ENCODE measurements around the gene ZNRF1. TPM values are rescaled to one million over a fixed set of nuclear protein-coding genes. Genes with fewer than 3 reads are reported as not detected.

ZNRF1 gene
- total RNA-seq, 2 experiments from 2014 or later, result 13.0 to 13.2 TPM

DNA sequence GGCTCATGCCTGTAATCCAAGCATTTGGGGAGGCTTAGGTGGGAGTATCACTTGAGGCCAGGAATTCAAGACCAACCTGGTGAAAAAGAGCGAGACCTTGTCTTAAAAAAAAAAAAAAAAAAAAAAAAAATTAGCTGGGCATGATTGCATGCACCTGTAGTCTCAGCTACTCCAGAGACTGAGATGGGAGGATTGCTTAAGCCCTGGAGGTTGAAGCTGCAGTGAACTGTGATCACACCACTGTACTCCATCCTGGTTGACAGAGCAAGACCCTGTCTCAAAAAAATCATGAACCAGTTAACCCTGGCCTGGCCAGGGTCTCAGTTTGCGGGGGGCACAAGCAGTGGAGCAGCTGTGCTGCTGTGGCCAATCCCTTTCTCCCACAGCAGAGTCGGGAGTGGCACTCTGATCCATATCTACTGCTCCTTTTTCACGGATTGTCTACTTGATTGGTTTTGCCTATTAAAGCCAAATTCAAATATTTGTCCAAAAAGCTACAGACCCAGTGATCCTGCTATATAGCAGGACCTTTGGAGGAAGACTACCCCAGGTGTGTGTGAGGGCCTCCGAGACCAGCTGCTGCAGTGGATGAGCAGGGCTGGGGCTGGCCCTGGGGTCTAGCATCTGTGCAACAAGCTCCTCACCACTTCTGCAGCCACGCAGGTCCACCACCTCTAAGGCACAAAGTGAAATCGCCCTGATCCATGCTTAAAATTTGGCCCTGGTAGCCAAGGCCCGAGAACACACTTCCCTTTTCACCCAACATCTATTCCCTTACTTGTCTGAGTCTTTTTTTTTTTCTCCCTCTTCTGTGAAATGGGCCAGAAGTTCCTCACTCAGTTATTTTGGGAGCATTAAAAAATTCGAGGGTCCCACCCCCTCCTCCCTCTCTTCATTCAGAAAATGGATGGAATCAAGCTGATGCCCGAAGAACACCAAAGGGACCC, 69.5 kb downstream of the ZNRF1 start:
- POLR2A ChIA-PET, result interaction anchor here (0.7 kb wide), 1 partner anchor 14 kb away, joined by 4 read pairs; no protein-coding TSS in a partner anchor
- CTCF ChIA-PET, result interaction anchor here (1.2 kb wide), 1 partner anchor 51 kb away, joined by 3 read pairs; no protein-coding TSS in a partner anchor

DNA sequence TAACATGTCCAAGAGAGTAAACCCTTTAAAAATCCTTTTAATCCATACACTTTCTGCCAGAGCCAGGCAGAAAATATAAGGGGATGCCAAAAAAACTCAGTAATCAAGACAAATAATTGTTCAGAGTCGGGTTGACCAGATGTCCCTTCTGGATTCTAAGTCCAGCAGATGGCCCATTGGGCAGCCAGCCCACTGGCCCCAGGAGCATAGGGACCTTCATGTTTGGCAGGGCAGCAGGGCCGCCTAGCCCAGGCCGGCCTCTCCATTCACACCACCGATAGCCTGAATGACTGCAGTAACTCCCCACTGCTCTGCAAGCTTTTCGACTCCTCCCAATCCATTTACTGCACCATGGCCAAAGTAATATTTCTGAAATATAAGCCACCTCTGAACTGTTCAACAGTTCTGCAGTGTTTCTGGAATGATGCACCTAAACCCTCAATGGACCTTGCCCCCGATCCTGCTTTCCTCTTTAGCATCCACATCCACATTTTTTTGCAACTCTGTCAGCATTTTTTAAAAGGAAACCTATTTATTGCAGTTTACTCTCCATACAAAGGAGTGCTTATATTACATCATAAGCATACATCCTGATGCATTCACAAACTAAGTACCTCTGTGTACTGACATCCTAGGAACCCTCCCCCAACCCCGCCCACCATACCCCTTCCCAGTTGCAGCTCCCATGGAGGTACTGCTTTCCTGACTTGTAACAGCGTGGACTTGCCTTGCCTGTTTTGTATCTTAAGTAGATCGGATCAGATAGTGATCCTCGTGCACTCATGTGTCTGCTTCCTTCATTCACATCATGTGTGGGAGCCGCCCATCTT, 71.4 kb downstream of the ZNRF1 start:
- POLR2A ChIA-PET, result no interaction called here
- CTCF ChIA-PET, result no interaction called here

DNA sequence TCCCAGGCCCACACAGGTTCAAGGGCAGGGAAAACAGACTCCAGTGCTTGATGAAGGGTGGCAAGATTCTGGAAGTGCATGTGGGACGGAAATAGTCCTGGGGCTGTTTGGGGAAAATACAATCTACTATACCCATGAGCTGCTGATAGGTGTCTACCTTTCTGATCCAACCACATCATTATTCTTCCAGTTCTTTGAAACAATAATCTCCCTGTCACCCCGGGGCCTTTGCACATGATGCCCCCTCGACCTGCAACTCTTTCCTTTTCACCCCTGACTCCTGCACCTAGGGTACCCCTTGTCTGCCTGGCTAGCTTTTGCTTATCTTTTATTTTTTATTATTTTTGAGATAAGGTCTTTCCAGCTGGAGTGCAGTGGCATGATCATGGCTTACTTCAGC, 72.8 kb downstream of the ZNRF1 start:
- ChIA-PET POLR2A (no interaction called here), CTCF (no interaction called here)

DNA sequence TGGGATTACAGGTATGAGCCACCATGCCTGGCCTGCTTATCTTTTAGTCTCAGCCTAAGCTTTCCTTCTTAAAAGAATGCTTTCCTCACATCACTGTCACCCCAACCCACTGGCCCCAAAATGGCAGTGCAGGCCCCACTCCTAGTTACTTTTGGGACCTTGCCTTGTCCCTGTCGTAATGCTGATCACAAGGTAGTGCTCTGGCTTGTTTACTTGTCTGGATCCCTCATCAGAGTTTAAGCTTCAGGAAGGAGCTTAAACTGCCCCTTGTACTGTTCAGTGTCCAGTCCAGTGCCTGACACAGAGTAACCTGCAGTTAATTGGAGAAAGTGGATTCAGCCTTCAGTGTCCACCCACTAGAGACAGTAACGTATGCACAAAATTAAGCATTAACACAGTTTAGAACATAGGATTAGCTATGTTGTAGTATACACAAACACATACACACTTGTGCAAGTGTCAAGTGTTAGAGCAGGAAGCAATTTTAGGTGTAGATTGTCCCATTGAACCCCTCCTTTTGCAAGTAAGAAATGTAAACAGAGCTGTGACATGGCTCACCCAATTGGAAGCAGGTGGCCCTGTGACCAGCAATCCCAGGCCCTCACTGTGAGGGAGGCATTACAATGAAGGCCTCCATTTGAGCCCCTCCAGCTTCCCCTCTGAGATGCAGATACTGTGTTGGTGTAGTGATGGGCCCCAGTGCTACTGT, 73.6 kb downstream of the ZNRF1 start:
- ChIA-PET CTCF (no interaction called here), POLR2A (no interaction called here)

DNA sequence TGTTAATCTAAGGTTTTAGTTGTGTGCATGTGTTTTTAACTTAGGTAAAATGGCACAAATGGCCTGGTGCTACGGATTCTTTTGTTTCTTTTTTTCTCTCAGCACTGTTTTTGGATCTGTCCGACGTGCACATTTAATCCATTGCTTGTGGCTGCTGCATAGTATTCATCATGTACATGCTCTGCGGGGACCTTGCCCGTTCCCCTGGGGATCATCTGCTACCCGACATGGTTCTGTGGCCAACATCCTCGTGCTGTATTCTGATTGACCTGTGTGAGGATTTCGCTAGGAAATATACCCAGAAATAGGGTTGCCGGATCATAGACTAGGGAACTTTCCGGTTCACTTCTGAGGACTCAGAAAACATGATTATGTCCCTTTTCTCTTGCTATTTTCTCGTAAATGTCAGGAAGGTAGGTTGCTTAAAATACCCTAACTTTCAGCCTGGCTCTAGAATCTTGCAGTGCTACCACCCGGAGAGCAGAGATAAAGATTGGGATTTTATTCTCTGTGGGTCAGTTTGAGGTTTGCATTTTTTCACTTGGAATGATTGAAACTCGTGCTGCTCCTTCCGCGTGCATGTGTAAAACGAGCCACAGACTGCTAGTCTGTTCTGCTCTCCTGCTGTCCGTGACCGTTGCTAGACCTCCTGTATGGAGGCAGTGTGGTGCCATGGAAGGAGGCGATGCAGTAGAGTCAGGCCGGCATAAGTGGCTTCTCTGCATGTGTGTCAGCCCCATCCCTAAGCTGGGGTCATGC, 74.9 kb downstream of the ZNRF1 start:
- POLR2A ChIA-PET, result no interaction called here
- CTCF ChIA-PET, result interaction anchor here (1.5 to 1.8 kb wide), 3 partner anchors 25 to 37 kb away, joined by 4 to 9 read pairs (median 4); no protein-coding TSS in a partner anchor

DNA sequence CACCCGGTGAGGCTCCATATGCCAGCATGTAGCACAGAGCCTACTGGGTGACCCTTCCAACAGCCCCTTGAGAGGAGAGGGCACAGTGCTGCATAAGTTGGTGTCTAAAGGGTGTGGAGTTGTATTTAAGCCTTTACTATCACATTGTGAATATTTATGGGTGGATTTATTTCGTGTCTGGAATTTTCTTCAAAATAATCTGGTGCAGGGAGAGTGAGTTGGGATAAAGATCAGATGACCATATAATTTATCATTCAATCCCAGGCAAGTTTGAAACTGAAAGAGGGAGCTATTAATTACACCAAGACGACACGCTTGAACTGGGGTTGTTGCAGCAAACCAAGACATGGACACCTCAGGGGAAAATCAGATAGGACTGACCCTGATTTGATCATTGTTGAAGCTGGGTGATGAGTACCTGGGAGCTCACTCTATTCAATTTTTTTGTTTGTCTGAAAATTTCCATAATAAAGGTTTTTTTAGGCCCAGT, 75.5 kb downstream of the ZNRF1 start:
- POLR2A ChIA-PET, result interaction anchor here (1.0 kb wide), 1 partner anchor 76 kb away, joined by 6 read pairs; the partner anchor contains the start of gene ZNRF1
- CTCF ChIA-PET, result interaction anchor here (0.5 to 1.8 kb wide), 6 partner anchors 20 to 127 kb away, joined by 3 to 9 read pairs (median 4); no protein-coding TSS in a partner anchor

DNA sequence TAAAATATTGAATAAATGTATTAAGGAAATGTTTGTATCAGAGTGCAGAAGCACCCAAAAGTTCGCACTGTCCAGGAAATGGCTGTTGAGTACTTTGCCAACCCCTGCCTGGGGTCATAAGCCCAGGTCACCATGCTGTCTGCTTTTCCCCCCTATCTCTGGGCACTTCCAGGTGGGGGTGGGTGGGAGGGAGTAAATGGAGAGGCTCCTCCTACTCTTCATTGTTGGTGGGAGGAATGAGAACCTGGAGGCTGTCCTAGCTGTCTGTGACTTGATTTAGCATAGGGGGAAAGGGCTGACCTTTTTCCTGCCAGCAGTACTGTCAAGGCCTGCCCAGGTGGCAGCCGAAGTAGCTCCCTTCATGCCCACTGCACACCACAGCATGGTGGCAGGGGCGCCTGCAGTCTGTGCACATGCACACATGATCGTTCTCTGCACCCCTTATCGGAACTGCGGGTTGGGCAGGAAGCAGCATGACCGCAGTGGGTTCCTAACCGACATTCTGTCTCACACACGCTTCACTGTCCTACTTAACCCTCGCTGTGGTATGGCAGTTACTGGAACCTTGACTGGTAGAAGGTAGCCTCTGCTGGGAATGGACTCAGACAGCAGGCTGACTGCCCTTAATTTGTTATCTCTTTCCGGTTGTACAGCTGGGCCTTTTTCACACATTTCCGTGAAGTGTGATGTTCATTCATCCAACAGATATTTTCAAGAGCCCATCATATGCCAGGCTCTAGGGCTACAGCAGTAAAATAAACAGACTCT, 76.3 kb downstream of the ZNRF1 start:
- POLR2A ChIA-PET, result interaction anchor here (1.0 kb wide), 2 partner anchors 63 to 77 kb away, joined by 4 to 6 read pairs; partner anchors contain the start of gene ZNRF1
- CTCF ChIA-PET, result interaction anchor here (0.5 to 1.8 kb wide), 8 partner anchors 19 to 127 kb away, joined by 3 to 9 read pairs (median 4); partner anchors contain the start of gene ZNRF1

DNA sequence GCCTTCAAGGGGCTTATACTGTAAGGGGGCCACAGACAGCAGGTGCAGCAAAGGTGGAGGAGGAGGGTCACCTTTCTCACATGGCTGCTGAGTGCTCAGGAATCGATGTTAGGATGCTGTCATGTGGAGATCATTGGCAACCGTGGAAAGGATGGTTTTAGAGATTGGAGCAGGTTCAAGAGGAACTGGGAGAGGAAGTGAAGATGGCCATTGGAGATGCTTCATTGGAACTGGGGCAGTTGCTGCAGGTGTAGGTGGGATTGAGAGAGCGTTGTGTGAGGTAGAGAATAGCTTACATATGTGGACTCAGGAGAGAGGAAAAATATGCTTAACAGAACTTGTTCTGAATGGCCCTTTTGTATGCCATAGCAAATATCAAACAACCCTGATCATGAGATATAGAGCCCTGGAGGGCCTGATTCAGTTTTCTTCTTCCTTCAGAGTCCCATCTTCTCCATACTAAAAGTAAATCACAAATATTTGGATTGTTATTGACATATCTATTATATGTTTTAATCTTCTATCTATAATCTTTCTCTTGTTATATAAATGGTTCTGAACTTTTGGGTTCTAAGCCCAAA, 77.0 kb downstream of the ZNRF1 start:
- CTCF ChIA-PET, result interaction anchor here (1.0 to 1.8 kb wide), 6 partner anchors 23 to 88 kb away, joined by 3 to 4 read pairs (median 4); partner anchors contain the start of gene ZNRF1
- POLR2A ChIA-PET, result interaction anchor here (1.0 kb wide), 2 partner anchors 64 to 77 kb away, joined by 4 to 6 read pairs; partner anchors contain the start of gene ZNRF1

DNA sequence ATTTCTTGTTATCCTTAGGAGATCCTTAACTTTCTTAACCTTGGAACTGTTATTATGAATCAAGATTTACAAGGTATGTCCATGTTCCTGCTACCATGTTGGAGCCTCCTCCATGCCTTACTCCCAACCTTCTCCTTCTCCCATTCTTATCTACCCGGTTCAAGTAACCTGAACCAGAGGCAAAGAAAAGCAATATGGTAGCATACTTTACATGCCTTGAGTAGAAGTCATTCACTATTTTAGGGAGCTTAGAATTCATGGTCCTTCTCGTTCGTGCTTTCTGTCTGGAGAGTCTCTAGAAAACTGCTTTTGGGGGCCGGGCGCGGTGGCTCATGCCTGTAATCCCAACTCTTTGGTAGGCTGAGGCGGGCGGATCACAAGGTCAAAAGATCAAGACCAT, 80.1 kb downstream of the ZNRF1 start:
- CTCF ChIA-PET, result interaction anchor here (1.0 kb wide), 1 partner anchor 32 kb away, joined by 4 read pairs; no protein-coding TSS in a partner anchor
- POLR2A ChIA-PET, result no interaction called here

DNA sequence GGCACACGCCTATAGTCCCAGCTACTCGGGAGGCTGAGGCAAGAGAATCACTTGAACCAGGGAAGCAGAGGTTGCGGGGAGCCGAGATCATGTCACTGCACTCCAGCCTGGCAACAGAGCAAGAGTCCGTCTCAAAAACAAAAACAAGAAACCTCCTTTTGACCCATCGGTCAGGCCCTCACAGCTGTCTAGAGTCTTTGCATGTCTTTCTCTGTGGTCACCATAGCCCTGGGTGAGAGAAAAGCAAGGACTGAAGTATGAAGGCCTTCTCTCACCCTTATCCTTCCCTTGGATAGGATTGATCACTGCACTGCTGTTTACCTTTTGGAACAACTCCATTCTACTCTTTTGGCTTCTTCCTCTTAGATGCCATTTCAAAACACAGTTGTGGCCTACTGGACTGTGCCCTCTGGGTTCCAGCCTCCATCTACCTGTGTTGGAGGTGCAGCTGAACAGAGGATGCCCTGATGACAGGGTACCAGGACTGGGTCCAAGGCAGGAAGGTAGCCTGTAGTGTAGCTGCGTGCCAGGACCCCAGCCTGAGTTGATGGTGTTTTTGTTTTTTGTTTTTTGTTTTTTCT, 80.6 kb downstream of the ZNRF1 start:
- CTCF ChIA-PET, result interaction anchor here (0.5 to 1.0 kb wide), 3 partner anchors 31 to 436 kb away, joined by 3 to 5 read pairs (median 4); no protein-coding TSS in a partner anchor
- POLR2A ChIA-PET, result no interaction called here

DNA sequence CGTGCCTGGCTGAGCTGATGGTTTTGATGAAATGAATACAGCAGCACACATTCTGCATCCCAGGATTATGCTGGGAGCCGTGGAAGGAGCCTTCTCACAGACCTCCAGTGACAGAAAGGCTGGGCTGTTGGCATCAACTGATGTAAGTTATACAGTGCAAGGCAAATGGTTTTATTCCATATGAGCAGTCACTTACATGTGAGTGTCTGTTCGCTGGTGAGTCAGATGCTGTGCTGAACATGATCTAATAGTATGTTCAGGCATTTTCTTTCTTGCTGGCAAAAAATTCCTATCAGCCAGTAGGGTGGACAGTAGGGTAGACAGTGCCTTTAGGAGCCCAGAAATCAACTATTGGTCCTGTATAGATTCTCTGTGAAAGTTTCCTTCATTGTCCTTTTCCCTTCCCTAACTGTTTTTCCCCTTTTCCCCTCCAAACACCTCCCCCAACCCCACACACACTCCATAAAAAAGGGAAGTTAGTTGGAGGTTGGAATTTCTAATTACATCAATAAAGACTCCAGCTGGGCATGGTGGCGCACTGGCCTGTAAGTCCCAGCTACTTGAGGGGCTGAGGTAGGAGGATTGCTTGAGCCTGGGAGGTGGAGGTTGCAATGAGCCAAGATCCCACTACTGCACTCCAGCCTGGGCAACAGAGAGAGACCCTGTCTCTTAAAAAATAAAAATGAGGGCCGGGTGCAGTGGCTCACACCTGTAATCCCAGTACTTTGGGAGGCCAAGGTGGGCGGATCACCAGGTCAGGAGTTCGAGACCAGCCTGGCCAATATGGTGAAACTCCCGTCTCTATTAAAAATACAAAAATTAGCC, 81.6 kb downstream of the ZNRF1 start:
- ChIA-PET CTCF (no interaction called here), POLR2A (no interaction called here)

DNA sequence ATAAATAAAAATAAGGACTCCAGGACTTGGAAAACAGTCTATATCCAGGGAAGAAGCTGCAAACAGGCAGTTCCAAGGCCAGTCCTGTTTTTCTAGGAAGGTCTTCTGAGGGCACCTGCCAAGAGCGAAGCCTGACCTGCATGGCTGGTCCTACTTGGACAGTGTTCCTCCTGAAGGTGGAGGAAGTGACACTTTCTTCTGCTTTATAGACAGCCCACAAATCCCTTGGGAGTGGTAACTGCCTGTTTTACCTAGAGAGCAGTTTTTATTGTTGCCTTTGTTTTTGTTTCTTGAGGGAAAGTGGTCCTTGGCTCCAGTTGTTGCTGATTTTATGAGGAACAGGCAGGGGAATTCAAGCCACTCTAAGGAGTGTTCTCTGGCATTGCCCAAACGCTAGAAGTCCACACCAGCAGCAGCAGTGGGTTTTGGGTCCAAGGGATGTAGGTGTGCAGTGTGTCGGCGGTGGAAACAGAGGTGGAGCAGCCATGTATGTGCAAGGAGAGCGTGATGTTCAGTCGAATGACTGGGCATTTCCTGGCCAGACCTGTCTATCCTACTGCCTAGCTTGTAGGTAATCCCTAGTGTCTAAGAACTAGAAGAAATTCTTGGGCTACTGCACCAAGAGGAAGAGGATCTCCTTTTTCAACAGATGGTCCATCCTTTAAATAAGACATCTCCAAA, 82.5 kb downstream of the ZNRF1 start:
- POLR2A ChIA-PET, result no interaction called here
- CTCF ChIA-PET, result no interaction called here

DNA sequence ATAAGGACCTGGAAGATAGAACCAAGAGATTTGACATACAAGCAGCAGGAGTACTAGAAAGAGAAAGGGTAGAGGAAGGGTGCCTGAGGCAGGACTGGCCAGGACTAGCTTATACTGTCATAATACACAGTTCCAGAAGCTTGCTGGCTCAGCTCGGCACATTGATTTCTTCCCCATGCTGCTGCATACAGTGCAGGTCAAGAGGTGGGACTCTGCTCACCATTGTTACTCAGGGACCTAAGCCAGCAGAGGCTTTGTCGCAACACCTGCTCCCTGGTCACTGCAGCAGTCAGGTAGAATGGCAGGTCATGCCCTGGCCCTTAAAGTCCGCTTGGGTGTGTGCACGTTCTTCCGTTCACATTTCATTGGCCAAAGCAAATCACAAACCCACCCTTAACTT, 85.0 kb downstream of the ZNRF1 start:
- ChIA-PET POLR2A (no interaction called here), CTCF (interaction anchor here (0.6 kb wide), 1 partner anchor 59 kb away, joined by 3 read pairs; no protein-coding TSS in a partner anchor)

DNA sequence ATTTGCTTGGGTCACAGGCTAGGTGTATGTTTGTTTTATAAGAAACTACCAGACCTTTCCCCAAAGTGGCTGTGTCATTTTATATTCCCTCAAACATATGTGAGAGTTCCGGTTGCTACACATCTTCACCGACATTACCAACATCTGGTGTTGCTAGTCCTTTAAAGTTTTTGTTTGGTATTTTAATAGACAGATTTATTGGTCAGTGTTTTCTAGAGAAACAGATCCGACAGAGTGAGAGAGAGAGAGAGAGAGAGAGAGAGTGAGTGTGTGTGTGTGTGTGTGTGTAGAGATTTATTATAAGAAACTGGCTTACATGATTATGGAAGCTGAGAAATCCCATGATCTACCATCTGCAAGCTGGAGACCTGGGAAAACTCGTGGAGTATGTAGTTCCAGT, 86.7 kb downstream of the ZNRF1 start:
- POLR2A ChIA-PET, result no interaction called here
- CTCF ChIA-PET, result interaction anchor here (1.2 kb wide), 1 partner anchor 12 kb away, joined by 6 read pairs; no protein-coding TSS in a partner anchor

DNA sequence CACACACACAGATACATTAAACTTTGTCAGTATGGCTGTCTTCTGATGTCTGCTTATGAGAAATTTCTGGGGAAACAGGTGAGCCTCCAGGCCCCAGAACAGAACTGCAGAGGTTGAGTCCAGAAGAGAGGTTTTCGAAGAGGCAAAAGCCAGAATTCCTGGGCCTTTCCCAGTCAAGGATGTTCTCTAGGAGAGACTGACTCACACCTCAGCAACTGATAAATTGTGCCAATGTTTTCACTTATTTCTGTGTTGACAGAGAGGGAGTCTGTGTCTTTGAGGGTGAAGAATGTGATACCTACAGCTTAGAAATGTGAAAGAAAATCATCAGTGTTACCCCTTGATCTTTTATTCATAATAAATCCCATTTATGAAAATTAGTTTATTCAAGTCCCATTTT, 87.5 kb downstream of the ZNRF1 start:
- ChIA-PET POLR2A (no interaction called here), CTCF (interaction anchor here (1.2 kb wide), 1 partner anchor 11 kb away, joined by 6 read pairs; no protein-coding TSS in a partner anchor)
